Mononuclear cell (primary cell): ENCODE results near the gene GABRB3. TPM values are rescaled to one million over a fixed set of nuclear protein-coding genes. Genes with fewer than 3 reads are reported as not detected.

Experiments
- H3K27me3 ChIP-seq: 2 replicates; pipeline ENCODE4 v1.6.0; 2011; ENCODE audit warnings: low read length, control low read depth; ENCODE audit not compliant: insufficient read depth
- H3K4me1 ChIP-seq: 2 replicates; pipeline ENCODE4 v1.5.1; 2011; ENCODE audit warnings: mild to moderate bottlenecking, low read length, control low read depth; ENCODE audit not compliant: insufficient read depth
- H3K4me3 ChIP-seq: 2 replicates; pipeline ENCODE4 v1.5.1; 2011; ENCODE audit warnings: mild to moderate bottlenecking, low read length, moderate library complexity
- H3K9me3 ChIP-seq: 2 replicates; pipeline ENCODE4 v1.5.1; 2011; ENCODE audit warnings: low read depth, mild to moderate bottlenecking, control low read depth, low read length
- total RNA-seq: library from RNA; depleted of rRNA; stranded (reverse); fragments of >200 nt; gene quantifications from one replicate; pipeline ENCODE4 v1.2.3, GENCODE V29; 2012

GABRB3 gene
- total RNA-seq, 1 donor: 0.10 TPM

- Histone ChIP-seq H3K27me3 (no peaks in the 10 kb centered on the region), H3K4me1 (no peaks in the 10 kb centered on the region), H3K9me3 (peaks cover 16% of the 10 kb centered on the region), H3K4me3 (no peak overlapping the region)
Observed at GRCh38 chr15:26531489-26531888, 241.4 kb downstream of the GABRB3 start.

DNA sequence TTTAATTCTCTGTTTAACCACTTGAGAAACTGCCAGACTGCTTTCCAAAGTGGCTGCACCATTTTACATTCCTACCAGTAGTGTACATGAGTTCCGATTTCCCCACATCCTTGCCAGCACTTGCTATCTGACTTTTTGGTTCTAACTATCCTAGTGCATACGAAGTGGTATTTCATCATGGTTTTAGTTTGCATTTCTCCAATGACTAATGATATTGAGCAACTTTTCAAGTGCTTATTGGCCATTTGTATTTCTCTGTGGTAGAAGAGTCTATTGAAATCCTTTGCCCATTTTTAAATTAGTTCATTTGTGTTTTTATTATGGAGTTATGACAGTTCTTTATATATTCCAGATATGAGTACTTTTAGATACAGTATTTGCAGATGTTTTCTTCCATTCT, 247.8 kb downstream of the GABRB3 start:
- Histone ChIP-seq H3K9me3 (peaks cover 22% of the 10 kb centered on the region), H3K27me3 (no peaks in the 10 kb centered on the region), H3K4me1 (no peaks in the 10 kb centered on the region), H3K4me3 (no peak overlapping the region)

- H3K4me3 ChIP-seq: no peak overlapping the region
- H3K27me3 ChIP-seq: no peaks in the 10 kb centered on the region
- H3K9me3 ChIP-seq: peaks cover 11% of the 10 kb centered on the region
- no peaks in the 10 kb centered on the region for H3K4me1 ChIP-seq
Observed at GRCh38 chr15:26521691-26522198, 251.1 kb downstream of the GABRB3 start.

DNA sequence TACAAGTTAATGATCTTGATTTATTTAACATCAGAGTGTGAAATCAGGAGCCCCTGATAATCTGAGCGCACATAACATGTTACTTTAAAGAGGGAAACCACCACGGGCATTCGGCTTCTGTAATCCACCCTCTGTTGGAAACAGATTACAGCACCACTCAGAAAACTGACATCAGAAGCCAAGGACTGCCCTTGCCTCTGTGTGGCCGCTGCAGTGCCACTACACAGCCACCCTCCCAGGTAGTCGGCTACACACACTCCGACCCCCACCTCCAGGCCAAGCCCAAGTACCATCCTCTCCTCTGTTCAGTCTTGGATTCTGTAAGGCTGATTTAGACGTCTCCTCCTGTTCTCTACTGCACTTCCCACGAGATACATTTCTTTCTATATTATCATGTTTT, 251.7 kb downstream of the GABRB3 start:
- H3K9me3 ChIP-seq: peaks cover 11% of the 10 kb centered on the region
- no peaks in the 10 kb centered on the region for H3K27me3 ChIP-seq
- H3K4me1 ChIP-seq: no peaks in the 10 kb centered on the region
- H3K4me3 ChIP-seq: no peak overlapping the region

DNA sequence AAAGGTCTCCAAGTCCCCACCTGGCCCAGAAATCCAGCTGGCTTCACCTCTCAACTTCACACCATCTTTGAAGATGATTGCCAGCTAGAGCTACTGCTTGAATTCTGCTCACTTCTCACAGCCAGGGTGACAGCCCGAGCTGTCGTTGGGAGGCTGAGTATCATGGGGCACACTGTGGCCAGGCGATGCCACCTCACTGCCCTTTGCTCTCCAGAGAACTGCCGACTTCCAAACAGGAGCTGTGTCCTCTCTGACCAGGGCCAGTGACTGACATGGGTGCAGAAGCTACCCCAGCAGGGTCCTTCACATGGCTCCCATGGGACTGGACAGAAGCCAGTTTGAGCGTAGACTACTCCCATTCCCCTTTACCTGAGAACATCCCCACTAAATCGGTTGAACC, 254.0 kb downstream of the GABRB3 start:
- H3K4me1 ChIP-seq: no peaks in the 10 kb centered on the region

GRCh38 chr15:26516102-26516980, 256.5 kb downstream of the GABRB3 start:
- H3K27me3 ChIP-seq: no peaks in the 10 kb centered on the region
- H3K4me3 ChIP-seq: no peak overlapping the region
- H3K4me1 ChIP-seq: no peaks in the 10 kb centered on the region
- no peaks in the 10 kb centered on the region for H3K9me3 ChIP-seq

More for the DNA sequence above, 254.0 kb downstream of the GABRB3 start:
- no peaks in the 10 kb centered on the region for H3K9me3 ChIP-seq
- H3K27me3 ChIP-seq: no peaks in the 10 kb centered on the region
- H3K4me3 ChIP-seq: no peak overlapping the region

GRCh38 chr15:26504009-26504408, 268.9 kb downstream of the GABRB3 start:
- Histone ChIP-seq H3K9me3 (no peaks in the 10 kb centered on the region), H3K4me1 (no peaks in the 10 kb centered on the region)

More at GRCh38 chr15:26504009-26504408, 268.9 kb downstream of the GABRB3 start:
- H3K4me3 ChIP-seq: no peak overlapping the region
- H3K27me3 ChIP-seq: no peaks in the 10 kb centered on the region

Other genes starting within 250 kb of the GABRB3 start
- 0.31 TPM for gene GABRA5, start 94.0 kb upstream of the GABRB3 start, total RNA-seq
- gene GABRG3, start 198.1 kb upstream of the GABRB3 start, total RNA-seq: under 0.01 TPM